PC-3 (cell line): Measurements from ENCODE around the gene ARHGEF28.

ENCODE experiments used
- CTCF ChIP-seq: fragments of 300-600 bp; sonication (generic); conservative IDR thresholded peaks from 2 replicates; pipeline ENCODE4 v1.5.1; 2017; ENCODE audit warnings: antibody characterized with exemption, low read depth, mild to moderate bottlenecking, low read length
- EZH2 ChIP-seq: fragments of 300-600 bp; sonication (generic); IDR thresholded peaks from one replicate; pipeline ENCODE4 v1.6.1; 2017; ENCODE audit warnings: antibody characterized with exemption, mild to moderate bottlenecking, low read length; ENCODE audit not compliant: unreplicated experiment
- EZH2phosphoT487 ChIP-seq: fragments of 300-600 bp; sonication (generic); IDR thresholded peaks from 2 replicates; pipeline ENCODE4 v1.6.1; 2018; ENCODE audit warnings: mild to moderate bottlenecking, antibody characterized with exemption, low read length, borderline replicate concordance

- TF ChIP-seq CTCF (no peak), EZH2phosphoT487 (no peak), EZH2 (no peak)
Measured at GRCh38 chr5:73759771-73760170, 133.8 kb downstream of the ARHGEF28 start.
